HepG2 (cell line): ENCODE data around the gene SLC45A1. TPM values are rescaled to one million over a fixed set of nuclear protein-coding genes. Genes with fewer than 3 reads are reported as not detected.
A peak's percentile ranks its signal among the peaks of the same experiment; 100 is the strongest.

Experiments used
- CENPT ChIP-seq: sonication (generic); formaldehyde crosslinking; IDR thresholded peaks from 2 replicates; pipeline ENCODE4 v1.8.0; 2022; ENCODE audit warnings: low read depth, mild to moderate bottlenecking, moderate library complexity, missing genetic modification reagents
- ELF3 ChIP-seq: IDR thresholded peaks from 2 replicates; pipeline ENCODE4 v1.6.1; 2016; ENCODE audit warnings: missing genetic modification reagents, missing compliant biosample characterization
- FOXJ3 ChIP-seq: sonication (generic); formaldehyde crosslinking; IDR thresholded peaks from 2 replicates; pipeline ENCODE4 v1.4.0; 2020; ENCODE audit warnings: missing genetic modification reagents, mild to moderate bottlenecking, borderline replicate concordance
- HDAC1 ChIP-seq: sonication (generic); formaldehyde crosslinking; IDR thresholded peaks from 2 replicates; pipeline ENCODE4 v1.5.1; 2020; ENCODE audit warnings: mild to moderate bottlenecking, missing genetic modification reagents
- KDM6A ChIP-seq: IDR thresholded peaks from 2 replicates; pipeline ENCODE4 v1.6.1; 2016; ENCODE audit warnings: low read depth
- MED1 ChIP-seq: sonication (generic); formaldehyde crosslinking; IDR thresholded peaks from 2 replicates; pipeline ENCODE4 v1.4.0; 2020; ENCODE audit warnings: missing genetic modification reagents
- RFX1 ChIP-seq: fragments of 450-650 bp; IDR thresholded peaks from 2 replicates; pipeline ENCODE4 v1.6.1; 2017
- SMC3 ChIP-seq: IDR thresholded peaks from 2 replicates; pipeline ENCODE4 v1.6.1; 2011; ENCODE audit warnings: low read length, improper control_type of control experiment
- SRY ChIP-seq: sonication (generic); formaldehyde crosslinking; IDR thresholded peaks from 2 replicates; pipeline ENCODE4 v1.8.0; 2022; ENCODE audit warnings: mild to moderate bottlenecking, missing genetic modification reagents
- ZKSCAN1 ChIP-seq: fragments of 150-350 bp; IDR thresholded peaks from 2 replicates; pipeline ENCODE4 v1.6.1; 2014; ENCODE audit warnings: low read length
- ZMAT3 ChIP-seq: sonication (generic); formaldehyde crosslinking; conservative IDR thresholded peaks from 2 replicates; pipeline ENCODE4 v1.7.0; 2021; ENCODE audit warnings: missing genetic modification reagents
- ZNF292 ChIP-seq: sonication (generic); formaldehyde crosslinking; IDR thresholded peaks from 2 replicates; pipeline ENCODE4 v1.8.1; 2022; ENCODE audit warnings: mild to moderate bottlenecking, low read depth, missing genetic modification reagents, borderline replicate concordance
- ZNF501 ChIP-seq: sonication (generic); formaldehyde crosslinking; IDR thresholded peaks from 2 replicates; pipeline ENCODE4 v1.5.1; 2020; ENCODE audit warnings: mild to moderate bottlenecking, moderate library complexity, missing genetic modification reagents
- ZNF644 ChIP-seq: IDR thresholded peaks from 2 replicates; pipeline ENCODE4 v1.6.1; 2016; ENCODE audit warnings: low read depth
- polyA plus RNA-seq, 8 experiments: library from polyadenylated mRNA; depleted of rRNA in 3 of 8; stranded (reverse) in 7 of 8; unstranded in 1 of 8; fragments of >200 nt; fragmentation: Illumina TruSeq in 4 of 8; extraction: Trizol in 4 of 8; gene quantifications; 2 replicates each; pipeline versions ENCODE4 v1.2.1 to v1.2.3, GENCODE V29; 2011 to 2016; ENCODE audit warnings: low read depth in 4 of 8, missing spikeins in 1 of 8, mixed read lengths in 1 of 8; ENCODE audit not compliant: insufficient read depth in 1 of 8
- total RNA-seq, 5 experiments: library from RNA; depleted of rRNA; stranded (reverse); fragments of >200 nt; fragmentation: Illumina TruSeq; extraction: Trizol; gene quantifications; 2 replicates each; pipeline ENCODE4 v1.2.3, GENCODE V29; 2016; ENCODE audit warnings: low read depth in 1 of 5
- TF ChIP-seq, protein P1 (sequence below): sonication (generic); formaldehyde crosslinking; IDR thresholded peaks from 2 replicates; pipeline ENCODE4 v1.4.0; 2020; ENCODE audit warnings: missing genetic modification reagents
- TF ChIP-seq, protein P2 (sequence below): sonication (generic); formaldehyde crosslinking; IDR thresholded peaks from 2 replicates; pipeline ENCODE4 v1.4.0; 2020; ENCODE audit warnings: missing genetic modification reagents
- TF ChIP-seq, protein P3 (sequence below): sonication (generic); formaldehyde crosslinking; IDR thresholded peaks from 2 replicates; pipeline ENCODE4 v1.5.0; 2020; ENCODE audit warnings: missing genetic modification reagents
- TF ChIP-seq, protein P4 (sequence below): sonication (generic); formaldehyde crosslinking; conservative IDR thresholded peaks from 2 replicates; pipeline ENCODE4 v1.4.0; 2020; ENCODE audit warnings: missing genetic modification reagents
- TF ChIP-seq, protein P5 (sequence below): sonication (generic); formaldehyde crosslinking; IDR thresholded peaks from 2 replicates; pipeline ENCODE4 v1.4.0; 2020; ENCODE audit warnings: mild to moderate bottlenecking, missing genetic modification reagents

The SLC45A1 gene
- total and polyA plus RNA-seq, 2 of the 13 experiments (the other 11 are each of a cell fraction or from before 2014, with no cell fraction given), result not detected

DNA sequence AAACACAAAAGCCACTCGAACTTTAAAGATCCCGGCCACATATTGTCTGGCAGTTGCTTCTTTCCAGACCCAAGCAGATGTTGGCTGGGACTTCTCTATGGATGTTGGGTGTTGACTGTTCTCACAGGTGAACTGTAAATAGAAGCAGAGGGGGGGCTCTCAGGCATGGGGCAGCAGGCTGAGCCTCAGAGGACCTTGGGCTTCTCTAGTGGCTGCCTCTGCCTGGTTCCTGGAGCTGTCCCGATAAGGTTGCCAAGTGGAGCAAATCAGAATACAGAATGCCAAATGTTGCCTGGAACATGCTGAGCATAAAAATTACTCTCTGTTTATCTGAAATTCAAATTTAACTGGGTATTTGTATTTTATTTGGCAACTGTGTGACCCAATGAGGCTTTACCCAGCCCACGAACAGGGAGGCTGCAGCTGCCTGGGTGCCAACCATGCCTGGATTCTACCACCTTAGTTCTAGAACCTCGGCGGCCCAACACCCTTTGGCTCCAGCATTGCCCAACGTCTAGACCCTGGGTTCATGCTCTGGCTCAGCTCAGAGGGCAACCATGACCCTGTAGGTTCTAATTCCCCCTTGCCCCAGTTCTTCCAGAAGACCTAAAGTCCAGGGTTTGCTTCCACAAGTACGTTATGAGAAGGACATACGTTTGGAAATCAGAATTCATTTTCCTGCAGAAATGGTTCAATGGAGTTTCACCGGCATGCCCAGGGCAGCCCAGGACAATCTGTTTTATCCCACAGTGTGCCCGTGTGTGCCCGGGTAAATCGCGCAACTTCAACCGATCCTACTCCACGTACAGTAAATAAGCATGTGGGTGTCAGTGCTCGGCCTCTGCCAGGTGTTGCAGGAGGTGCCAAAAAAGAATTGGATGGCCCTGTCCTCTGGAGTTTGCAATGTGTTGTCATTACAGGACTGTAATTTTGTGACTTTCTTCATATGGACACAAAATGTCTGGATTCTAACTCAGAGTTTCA lies 5.4 kb upstream of the SLC45A1 start (continued):
- TF ChIP-seq, protein P1, sequence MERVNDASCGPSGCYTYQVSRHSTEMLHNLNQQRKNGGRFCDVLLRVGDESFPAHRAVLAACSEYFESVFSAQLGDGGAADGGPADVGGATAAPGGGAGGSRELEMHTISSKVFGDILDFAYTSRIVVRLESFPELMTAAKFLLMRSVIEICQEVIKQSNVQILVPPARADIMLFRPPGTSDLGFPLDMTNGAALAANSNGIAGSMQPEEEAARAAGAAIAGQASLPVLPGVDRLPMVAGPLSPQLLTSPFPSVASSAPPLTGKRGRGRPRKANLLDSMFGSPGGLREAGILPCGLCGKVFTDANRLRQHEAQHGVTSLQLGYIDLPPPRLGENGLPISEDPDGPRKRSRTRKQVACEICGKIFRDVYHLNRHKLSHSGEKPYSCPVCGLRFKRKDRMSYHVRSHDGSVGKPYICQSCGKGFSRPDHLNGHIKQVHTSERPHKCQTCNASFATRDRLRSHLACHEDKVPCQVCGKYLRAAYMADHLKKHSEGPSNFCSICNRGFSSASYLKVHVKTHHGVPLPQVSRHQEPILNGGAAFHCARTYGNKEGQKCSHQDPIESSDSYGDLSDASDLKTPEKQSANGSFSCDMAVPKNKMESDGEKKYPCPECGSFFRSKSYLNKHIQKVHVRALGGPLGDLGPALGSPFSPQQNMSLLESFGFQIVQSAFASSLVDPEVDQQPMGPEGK, result peak; percentile 96
- TF ChIP-seq RFX1 (no peak), ZMAT3 (CRISPR knock-in tag) (0 out of 2 replicates have a peak, but pooled peaks have one; percentile 56), ZKSCAN1 (no peak), KDM6A (CRISPR knock-in tag) (0 out of 2 replicates have a peak, but pooled peaks have one; percentile 17), FOXJ3 (peak; percentile 54; the same call in 1 of the 2 replicates), ZNF292 (CRISPR knock-in tag) (0 out of 2 replicates have a peak, but pooled peaks have one; percentile 21), ZNF501 (0 out of 2 replicates have a peak, but pooled peaks have one; percentile 16), CENPT (CRISPR knock-in tag) (no peak), ZNF644 (CRISPR knock-in tag) (peak; percentile 67), SRY (CRISPR knock-in tag) (no peak), MED1 (CRISPR knock-in tag) (peak; percentile 90), ELF3 (peak; percentile 70), HDAC1 (CRISPR knock-in tag) (peak; percentile 59; the same call in 1 of the 2 replicates), SMC3 (peak; percentile 25; the same call in 1 of the 2 replicates)
- TF ChIP-seq, protein P2, sequence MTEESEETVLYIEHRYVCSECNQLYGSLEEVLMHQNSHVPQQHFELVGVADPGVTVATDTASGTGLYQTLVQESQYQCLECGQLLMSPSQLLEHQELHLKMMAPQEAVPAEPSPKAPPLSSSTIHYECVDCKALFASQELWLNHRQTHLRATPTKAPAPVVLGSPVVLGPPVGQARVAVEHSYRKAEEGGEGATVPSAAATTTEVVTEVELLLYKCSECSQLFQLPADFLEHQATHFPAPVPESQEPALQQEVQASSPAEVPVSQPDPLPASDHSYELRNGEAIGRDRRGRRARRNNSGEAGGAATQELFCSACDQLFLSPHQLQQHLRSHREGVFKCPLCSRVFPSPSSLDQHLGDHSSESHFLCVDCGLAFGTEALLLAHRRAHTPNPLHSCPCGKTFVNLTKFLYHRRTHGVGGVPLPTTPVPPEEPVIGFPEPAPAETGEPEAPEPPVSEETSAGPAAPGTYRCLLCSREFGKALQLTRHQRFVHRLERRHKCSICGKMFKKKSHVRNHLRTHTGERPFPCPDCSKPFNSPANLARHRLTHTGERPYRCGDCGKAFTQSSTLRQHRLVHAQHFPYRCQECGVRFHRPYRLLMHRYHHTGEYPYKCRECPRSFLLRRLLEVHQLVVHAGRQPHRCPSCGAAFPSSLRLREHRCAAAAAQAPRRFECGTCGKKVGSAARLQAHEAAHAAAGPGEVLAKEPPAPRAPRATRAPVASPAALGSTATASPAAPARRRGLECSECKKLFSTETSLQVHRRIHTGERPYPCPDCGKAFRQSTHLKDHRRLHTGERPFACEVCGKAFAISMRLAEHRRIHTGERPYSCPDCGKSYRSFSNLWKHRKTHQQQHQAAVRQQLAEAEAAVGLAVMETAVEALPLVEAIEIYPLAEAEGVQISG, result no peak
- TF ChIP-seq, protein P3, sequence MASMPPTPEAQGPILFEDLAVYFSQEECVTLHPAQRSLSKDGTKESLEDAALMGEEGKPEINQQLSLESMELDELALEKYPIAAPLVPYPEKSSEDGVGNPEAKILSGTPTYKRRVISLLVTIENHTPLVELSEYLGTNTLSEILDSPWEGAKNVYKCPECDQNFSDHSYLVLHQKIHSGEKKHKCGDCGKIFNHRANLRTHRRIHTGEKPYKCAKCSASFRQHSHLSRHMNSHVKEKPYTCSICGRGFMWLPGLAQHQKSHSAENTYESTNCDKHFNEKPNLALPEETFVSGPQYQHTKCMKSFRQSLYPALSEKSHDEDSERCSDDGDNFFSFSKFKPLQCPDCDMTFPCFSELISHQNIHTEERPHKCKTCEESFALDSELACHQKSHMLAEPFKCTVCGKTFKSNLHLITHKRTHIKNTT (CRISPR knock-in tag), result no peak
- TF ChIP-seq, protein P4, sequence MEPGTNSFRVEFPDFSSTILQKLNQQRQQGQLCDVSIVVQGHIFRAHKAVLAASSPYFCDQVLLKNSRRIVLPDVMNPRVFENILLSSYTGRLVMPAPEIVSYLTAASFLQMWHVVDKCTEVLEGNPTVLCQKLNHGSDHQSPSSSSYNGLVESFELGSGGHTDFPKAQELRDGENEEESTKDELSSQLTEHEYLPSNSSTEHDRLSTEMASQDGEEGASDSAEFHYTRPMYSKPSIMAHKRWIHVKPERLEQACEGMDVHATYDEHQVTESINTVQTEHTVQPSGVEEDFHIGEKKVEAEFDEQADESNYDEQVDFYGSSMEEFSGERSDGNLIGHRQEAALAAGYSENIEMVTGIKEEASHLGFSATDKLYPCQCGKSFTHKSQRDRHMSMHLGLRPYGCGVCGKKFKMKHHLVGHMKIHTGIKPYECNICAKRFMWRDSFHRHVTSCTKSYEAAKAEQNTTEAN, result 0 out of 2 replicates have a peak, but pooled peaks have one; percentile 32
- TF ChIP-seq, protein P5, sequence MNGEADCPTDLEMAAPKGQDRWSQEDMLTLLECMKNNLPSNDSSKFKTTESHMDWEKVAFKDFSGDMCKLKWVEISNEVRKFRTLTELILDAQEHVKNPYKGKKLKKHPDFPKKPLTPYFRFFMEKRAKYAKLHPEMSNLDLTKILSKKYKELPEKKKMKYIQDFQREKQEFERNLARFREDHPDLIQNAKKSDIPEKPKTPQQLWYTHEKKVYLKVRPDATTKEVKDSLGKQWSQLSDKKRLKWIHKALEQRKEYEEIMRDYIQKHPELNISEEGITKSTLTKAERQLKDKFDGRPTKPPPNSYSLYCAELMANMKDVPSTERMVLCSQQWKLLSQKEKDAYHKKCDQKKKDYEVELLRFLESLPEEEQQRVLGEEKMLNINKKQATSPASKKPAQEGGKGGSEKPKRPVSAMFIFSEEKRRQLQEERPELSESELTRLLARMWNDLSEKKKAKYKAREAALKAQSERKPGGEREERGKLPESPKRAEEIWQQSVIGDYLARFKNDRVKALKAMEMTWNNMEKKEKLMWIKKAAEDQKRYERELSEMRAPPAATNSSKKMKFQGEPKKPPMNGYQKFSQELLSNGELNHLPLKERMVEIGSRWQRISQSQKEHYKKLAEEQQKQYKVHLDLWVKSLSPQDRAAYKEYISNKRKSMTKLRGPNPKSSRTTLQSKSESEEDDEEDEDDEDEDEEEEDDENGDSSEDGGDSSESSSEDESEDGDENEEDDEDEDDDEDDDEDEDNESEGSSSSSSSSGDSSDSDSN, result 0 out of 2 replicates have a peak, but pooled peaks have one; percentile 40
